GM18499 (cell line): ENCODE results near the gene PRDM2.

Experiments used
- ATAC-seq: cut with Tn5 transposase; IDR thresholded peaks from one replicate; pipeline ENCODE4 v1.9.1; 2021; ENCODE audit warnings: moderate number of reproducible peaks; ENCODE audit not compliant: insufficient read depth, unreplicated experiment

The PRDM2 gene

DNA sequence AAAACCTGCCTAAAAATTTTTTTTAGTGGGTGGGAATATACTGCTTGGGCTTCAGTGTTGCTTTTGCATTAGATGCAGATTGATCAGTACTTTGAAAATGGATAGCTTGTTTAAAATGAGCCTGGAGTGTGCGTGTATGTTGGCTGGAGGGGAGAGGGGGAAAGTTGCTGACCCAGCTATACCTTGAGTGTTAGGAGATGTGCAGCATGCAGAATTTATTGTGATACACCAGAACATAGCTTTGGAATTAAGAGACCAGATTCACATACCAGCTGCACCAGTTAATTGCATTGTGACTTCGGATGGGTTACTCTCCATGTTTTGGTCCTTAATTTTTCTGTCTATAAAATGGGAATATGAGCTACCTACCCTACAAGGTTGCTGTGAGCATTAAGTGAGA is 60.4 kb downstream of the PRDM2 start:
- ATAC-seq = no peak

DNA sequence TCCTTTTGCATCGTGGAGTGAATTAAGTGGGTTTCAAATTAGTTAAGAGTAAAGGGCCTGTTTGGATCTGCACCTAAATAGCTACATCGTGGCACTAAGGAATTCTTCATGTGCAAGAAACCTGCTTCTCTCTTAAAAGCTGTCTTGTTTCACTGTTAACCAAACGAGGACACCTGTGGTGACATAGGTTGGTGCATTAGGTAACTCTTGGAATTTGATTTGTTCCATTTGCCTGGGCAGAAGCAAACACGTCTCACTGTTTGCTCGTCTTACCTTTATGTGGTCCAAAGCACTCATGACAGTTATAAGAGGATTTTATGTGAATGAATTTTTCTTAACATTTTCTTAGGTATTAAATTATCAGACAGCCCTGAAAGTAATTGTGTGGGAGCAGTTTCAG is 60.9 kb downstream of the PRDM2 start:
- no peak for ATAC-seq

DNA sequence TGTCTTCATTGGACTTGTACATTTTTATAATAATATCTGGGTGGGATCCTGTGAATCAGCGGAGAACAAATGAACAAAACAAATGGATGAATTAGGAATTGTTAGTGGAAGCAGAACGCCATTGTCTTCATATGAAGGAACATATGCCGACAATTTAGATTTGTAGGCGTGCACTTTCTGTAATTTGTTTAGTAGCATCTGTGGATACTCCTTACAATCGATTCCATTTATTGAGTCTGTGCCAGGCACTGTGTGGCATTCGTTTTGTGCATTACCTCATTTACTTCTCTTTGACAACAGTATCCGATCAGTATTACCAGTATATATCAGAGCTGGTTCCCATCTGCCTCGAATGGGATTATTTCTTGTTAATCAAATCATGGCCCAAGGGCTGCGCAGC is 61.9 kb downstream of the PRDM2 start:
- ATAC-seq = no peak

DNA sequence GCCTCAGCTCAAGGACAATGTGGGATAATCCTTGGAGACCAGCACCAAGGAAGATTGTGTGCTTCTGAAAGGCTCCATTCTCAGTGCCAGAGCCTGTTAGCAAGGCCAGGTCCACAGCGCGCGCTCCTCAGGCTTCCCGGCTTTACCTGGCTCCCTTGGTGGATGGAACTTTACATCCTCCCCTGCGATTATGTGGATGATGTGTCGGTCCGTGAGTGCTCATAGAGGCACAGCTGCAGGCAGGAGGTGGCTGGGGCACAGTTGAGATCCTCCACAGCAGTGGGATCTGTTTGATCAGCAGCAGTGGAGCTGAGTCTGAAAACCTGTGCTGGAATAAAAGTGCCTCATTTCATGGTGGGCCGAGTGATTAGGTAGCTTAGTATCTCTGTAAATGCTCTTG is 62.7 kb downstream of the PRDM2 start:
- no peak for ATAC-seq

DNA sequence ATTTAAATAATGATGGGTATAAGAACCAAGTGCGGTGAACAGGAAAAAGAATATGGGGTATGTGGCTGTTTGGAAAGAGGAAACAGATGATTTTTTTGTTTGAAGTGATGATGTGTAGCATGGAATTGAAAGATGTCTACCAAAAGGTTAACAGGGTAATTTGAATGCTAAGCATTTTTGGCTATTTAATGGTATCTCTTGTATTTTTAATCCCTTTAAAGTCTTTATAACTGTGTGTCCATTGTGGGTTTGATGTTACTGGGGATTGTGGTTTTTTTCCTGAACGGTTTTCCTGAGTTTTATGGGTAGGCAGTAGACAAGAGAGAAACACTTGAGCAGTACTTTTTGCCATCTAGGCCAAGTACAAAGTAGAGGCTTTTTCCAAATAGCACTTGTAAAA is 63.2 kb downstream of the PRDM2 start:
- no peak for ATAC-seq

DNA sequence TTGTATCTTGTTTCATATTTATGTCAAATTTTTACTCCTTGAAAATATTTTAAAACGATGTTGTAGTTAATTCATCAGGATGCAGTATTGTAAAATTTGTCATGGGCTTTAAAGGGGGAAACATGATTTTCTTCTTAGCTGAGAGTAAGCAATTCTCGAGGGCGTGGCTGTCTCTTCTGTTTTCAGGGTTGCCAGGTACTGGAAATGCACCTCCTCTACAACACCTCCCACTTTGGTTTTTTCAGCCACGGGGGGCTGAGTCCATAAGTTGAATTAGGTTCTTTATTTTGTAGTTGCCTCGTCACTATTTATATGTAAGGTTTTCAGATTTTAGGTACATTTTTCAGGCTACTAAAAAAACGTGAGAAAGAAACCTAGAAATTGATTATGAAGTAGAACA is 64.0 kb downstream of the PRDM2 start:
- no peak for ATAC-seq

DNA sequence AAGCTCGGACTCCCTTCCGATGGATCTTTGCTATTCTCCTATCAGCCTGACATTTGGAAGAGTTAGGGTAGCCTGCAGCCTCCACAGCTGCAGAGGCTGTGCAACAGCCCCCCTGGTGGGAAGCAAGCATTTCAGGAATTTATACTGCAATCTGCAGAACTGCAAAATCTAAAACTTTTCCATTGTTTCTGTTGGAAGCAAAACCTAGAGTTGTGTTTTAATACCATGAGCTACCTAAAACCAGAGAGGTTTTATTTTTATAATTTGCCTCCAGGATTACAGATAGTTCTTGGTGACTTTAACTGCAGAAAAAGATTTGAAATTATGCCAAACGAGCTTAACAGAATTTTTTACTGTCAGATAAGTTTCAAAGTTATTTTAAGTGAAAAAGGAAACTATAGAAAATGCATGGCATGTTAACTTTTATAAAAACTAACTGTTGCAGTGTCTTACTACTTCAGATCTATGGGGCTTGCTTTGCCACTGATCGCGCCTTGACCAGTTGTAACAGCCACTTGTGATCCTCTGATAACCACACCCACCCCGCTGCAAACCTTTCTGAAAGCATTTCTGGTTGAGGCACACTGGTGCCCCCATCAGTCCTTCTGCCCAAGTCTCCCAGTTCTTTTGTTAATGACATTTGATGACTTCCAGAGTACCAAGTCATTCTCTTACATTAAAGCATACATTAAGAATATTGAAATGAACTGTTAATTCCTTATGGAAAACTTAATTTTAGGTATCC is 64.8 kb downstream of the PRDM2 start:
- ATAC-seq = no peak

DNA sequence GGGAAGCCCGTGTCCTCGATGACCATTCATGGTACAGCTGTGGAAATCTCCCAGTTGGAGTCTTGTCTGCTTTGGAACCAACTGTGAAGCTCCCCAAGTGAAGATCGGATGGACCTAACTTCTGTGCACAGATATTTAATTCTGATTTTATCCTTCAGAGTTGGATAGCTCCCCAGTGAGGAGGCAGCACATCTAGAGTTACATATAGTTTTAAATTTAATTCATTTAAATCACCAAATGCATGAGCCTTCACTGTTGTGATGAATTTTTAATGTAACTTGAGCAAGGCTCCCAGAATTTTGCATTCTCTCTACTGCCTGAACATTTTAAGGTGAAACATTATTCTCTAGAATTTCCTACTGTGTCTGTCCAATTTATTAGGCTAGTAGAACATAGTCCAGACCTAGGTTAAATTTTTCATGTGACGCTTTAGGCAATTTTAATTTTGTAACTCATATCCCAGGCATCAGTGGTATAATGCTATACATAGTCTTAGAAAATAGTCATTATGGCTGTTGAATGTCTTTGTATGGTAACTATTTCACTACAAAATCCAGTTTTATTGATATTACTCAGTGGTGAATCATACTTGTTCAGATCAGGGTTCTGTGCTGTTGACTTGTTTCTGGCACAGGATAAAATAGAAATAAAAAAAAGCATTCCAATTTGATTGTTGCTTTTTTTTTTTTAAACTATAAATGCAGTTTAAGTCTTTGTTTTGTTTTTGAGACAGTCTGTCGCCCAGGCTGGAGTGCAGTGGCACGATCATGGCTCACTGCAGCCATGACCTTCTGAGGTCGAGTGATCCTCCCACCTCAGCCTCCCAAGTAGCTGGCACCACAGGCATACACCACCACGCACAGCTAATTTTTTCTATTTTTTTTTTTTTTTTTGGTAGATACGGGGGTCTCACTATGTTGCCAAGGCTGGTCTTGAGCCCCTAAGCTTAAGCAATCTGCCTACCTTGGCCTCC is 66.9 kb downstream of the PRDM2 start:
- no peak for ATAC-seq

DNA sequence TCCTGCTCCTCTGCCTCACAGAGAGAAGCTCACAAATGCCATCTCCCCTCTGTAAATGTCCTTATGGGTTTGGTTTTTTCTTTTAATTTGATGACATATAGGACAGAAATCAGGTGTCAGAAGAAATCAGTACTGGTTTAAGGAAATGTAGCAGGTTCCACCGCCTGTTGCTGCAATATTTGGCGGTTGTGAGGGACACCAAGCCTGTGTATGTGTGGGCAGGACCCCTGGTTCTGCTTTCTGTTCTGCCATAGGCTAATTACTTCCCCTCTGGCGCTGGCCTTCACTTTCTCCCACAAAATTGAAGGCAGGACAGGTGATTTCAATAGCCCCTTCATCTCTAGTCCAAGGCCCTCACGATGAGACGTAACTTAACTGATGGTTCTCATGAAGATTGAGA is 69.2 kb downstream of the PRDM2 start:
- ATAC-seq = no peak

DNA sequence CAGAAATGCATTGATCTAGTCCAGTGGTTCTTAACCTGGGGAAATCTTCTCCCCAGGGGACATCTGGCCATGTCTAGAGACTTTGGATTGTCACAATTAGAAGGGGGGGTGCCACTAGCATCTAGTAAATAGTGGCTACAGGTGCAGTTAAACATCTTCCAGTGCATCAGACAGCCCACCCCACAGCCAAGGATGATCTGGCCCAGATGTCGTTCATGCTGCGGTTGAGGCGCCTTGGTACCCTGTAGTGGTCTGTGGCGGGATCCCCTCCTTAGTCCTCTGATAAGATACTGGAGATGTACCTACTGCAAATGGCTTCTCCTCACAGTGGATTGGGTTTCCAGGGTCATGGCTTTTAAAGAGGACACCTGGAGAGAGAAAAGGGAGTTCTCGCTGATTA is 69.8 kb downstream of the PRDM2 start:
- ATAC-seq = no peak

DNA sequence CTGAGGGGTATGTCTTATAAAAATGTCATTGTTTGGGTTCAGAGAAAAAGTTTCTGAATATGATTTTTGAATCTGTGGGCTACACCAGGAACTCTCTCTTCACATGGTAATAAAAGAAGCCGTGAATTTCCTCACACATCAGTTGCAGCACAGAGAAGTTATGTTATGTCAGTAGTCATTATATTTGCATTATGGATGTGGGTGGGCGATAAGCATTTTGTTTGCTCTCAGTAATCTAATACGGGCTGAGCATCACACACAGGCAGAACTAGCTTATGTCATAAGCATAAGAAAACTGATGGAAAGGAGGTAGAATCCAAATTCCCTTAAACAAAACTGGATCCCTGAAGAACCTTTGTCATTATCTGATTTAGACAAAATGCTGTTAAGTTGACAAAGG is 70.8 kb downstream of the PRDM2 start:
- no peak for ATAC-seq

DNA sequence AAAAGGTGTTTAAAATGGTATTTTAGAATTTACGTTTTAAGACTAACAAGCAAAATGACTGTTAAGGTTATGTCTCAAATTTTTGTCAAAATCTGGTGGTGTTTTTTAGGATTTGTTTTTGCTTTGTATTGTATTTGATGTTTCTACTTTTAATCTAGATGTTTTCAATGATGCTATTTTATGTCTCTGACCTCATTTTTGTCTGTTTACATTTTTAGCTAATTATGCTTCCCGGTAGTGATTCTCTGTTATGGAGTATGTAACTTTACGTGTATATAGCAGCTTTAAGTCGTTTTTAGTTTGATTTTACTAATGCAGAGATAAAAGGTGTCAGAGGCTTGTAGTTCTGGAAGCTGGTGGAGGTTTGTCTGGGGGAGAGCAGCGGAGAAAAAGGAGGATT is 71.8 kb downstream of the PRDM2 start:
- ATAC-seq = no peak

DNA sequence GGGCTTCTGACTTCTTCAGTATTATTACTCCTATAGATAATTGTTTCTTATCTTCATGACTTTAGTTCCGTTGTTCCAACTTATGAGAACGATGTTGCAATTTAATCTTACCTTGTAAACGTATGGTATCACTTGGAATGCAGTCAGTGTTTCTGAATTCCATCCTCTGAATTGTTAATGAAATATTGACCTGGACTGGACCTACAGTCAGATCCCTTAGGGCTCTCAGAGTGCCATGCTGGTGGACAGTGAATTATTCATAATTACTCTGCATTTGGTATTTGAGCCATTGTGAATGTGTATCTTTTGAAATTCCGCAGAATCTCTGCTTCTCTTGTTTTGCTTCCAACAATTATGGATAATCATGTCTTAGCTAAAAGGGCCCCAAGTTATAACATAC is 72.3 kb downstream of the PRDM2 start:
- no peak for ATAC-seq

DNA sequence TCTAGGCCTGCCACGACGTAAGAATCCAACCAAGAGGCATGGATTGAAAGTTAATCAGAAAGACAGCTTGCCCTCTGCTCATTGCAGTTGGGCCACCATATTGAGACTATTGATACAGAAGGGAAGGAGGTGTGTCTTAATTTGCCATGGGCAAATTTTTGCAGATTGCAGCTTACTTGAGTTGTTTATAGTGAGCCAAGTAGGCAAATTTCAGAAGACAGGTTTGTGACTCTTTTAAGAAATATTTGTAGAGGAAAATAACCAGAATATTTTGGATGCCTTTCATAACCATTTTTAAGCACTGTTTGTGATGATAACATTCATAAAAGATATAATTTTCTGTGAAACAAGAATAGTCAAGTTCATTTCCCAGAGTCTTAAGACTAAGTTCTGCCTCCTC is 74.1 kb downstream of the PRDM2 start:
- no peak for ATAC-seq

DNA sequence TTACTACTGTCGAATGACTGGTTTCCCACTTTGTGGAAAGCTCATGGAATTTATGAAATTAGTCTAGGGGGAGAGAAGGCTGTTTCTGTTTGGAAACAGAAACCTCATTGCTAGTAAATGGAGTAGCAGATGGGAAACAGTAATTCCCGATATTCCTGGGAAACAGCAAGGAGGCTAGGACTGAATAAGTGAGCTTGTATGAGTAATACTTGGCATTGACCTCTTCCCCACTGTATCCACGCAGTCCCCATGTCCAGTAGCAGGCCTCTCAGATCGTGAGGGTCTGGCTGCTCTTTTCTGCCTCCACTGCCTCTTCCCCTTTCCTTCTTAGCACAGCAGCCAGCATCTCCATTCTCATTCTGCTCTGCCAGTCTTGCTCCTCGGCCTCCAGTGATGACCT is 75.5 kb downstream of the PRDM2 start:
- no peak for ATAC-seq

DNA sequence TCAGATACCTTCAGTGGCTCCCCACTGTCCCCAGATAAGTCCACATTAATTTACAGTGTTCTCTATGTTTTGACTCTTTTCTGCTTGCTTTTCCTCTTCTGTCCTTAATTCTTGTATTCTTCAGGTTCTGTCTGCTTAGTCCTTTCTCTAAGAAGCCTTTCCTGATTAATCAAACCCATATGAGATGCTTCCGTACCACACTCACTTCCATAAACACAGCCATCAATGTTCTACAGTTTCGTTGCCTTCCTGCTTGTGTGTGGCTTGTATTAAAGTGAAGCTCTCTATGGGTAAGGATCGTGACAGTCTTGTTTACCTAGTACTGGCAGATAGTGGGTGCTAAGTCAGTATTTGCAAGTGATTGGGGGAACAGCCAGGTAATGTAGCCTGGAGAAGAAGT is 75.9 kb downstream of the PRDM2 start:
- ATAC-seq = no peak

DNA sequence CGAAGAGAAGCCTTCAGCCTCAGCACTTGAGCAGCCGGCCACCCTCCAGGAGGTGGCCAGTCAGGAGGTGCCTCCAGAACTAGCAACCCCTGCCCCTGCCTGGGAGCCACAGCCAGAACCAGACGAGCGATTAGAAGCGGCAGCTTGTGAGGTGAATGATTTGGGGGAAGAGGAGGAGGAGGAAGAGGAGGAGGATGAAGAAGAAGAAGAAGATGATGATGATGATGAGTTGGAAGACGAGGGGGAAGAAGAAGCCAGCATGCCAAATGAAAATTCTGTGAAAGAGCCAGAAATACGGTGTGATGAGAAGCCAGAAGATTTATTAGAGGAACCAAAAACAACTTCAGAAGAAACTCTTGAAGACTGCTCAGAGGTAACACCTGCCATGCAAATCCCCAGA is 78.4 kb downstream of the PRDM2 start:
- ATAC-seq = no peak

DNA sequence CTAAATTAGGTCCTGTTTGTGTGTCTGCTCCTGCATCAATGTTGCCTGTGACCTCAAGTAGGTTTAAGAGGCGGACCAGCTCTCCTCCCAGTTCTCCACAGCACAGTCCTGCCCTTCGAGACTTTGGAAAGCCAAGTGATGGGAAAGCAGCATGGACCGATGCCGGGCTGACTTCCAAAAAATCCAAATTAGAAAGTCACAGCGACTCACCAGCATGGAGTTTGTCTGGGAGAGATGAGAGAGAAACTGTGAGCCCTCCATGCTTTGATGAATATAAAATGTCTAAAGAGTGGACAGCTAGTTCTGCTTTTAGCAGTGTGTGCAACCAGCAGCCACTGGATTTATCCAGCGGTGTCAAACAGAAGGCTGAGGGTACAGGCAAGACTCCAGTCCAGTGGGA is 79.9 kb downstream of the PRDM2 start:
- no peak for ATAC-seq

DNA sequence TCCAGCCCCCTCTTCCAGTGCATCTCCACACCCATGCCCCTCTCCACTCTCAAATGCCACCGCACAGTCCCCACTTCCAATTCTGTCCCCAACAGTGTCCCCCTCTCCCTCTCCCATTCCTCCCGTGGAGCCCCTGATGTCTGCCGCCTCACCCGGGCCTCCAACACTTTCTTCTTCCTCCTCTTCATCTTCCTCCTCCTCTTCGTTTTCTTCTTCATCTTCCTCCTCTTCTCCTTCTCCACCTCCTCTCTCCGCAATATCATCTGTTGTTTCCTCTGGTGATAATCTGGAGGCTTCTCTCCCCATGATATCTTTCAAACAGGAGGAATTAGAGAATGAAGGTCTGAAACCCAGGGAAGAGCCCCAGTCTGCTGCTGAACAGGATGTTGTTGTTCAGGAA is 80.8 kb downstream of the PRDM2 start:
- no peak for ATAC-seq

DNA sequence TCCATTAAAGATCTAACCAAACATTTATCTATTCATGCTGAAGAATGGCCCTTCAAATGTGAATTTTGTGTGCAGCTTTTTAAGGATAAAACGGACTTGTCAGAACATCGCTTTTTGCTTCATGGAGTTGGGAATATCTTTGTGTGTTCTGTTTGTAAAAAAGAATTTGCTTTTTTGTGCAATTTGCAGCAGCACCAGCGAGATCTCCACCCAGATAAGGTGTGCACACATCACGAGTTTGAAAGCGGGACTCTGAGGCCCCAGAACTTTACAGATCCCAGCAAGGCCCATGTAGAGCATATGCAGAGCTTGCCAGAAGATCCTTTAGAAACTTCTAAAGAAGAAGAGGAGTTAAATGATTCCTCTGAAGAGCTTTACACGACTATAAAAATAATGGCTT is 81.2 kb downstream of the PRDM2 start:
- ATAC-seq = no peak

DNA sequence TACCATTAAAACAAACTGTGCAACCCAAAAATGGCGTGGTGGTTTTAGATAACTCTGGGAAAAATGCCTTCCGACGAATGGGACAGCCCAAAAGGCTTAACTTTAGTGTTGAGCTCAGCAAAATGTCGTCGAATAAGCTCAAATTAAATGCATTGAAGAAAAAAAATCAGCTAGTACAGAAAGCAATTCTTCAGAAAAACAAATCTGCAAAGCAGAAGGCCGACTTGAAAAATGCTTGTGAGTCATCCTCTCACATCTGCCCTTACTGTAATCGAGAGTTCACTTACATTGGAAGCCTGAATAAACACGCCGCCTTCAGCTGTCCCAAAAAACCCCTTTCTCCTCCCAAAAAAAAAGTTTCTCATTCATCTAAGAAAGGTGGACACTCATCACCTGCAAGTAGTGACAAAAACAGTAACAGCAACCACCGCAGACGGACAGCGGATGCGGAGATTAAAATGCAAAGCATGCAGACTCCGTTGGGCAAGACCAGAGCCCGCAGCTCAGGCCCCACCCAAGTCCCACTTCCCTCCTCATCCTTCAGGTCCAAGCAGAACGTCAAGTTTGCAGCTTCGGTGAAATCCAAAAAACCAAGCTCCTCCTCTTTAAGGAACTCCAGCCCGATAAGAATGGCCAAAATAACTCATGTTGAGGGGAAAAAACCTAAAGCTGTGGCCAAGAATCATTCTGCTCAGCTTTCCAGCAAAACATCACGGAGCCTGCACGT is 82.1 kb downstream of the PRDM2 start:
- no peak for ATAC-seq
